HepG2 (cell line): ENCODE measurements around the gene DOC2A. TPM values are rescaled to one million over a fixed set of nuclear protein-coding genes. Genes with fewer than 3 reads are reported as not detected.

Source experiments
- ATAC-seq: fragments of 200-7000 bp; cut with Tn5 transposase; 3 replicates; pipeline ENCODE4 v1.9.1; 2020; ENCODE audit warnings: mild to moderate bottlenecking, moderate library complexity
- BruUV-seq: library from RNA; stranded (reverse); fragments of 400-500 nt; replicated peaks from 2 replicates; lab custom pipeline; 2021; lab: Mats Ljungman, UMichigan
- CTCF ChIA-PET: fragments of 300-600 bp; formaldehyde crosslinking; extraction: SDS; loops from one replicate; lab custom pipeline; 2021; ENCODE audit warnings: low total read pairs, inconsistent platforms, low intra/inter-chr PET ratio; lab: Yijun Ruan, JAX
- POLR2A ChIA-PET: fragments of 350-600 bp; sonication (Branson Sonifier 250); formaldehyde crosslinking; loops from one replicate; lab custom pipeline; 2020; ENCODE audit warnings: antibody characterized with exemption, inconsistent platforms; lab: Yijun Ruan, JAX
- DNase-seq: peaks from one replicate; pipeline ENCODE4 v3.0.0-alpha.2; 2015; ENCODE audit warnings: low spot score
- FAIRE-seq: peaks from 3 replicates; lab custom pipeline; 2011; peaks lifted over from hg19 to GRCh38; lab: Jason Lieb, UNC
- H2AFZ ChIP-seq: one replicate; pipeline ENCODE4 v1.6.1; 2011; ENCODE audit warnings: low read length, inconsistent platforms
- H3K27ac ChIP-seq: fragments of 300-600 bp; 3 replicates; pipeline ENCODE4 v1.8.0; 2011; ENCODE audit warnings: mixed run types, mild to moderate bottlenecking, mixed read lengths, low read length, inconsistent platforms; ENCODE audit not compliant: insufficient read depth; ENCODE audit errors: extremely low read length
- H3K27me3 ChIP-seq, 2 experiments: fragments of 200-600 bp in 1 of 2; 2 replicates in 1 of 2; 3 replicates in 1 of 2; pipeline versions ENCODE4 v1.6.0 to v1.8.0; 2011; ENCODE audit warnings: low read length in 2 of 2, mild to moderate bottlenecking in 2 of 2, moderate library complexity in 2 of 2, inconsistent platforms in 1 of 2; ENCODE audit not compliant: insufficient read depth in 2 of 2, control insufficient read depth in 1 of 2
- H3K36me3 ChIP-seq, 2 experiments: fragments of 200-600 bp in 1 of 2; replicated peaks in 1 of 2; 2 replicates in 1 of 2; 3 replicates in 1 of 2; pipeline versions ENCODE4 v1.5.1 to v1.8.0; 2011; ENCODE audit warnings: low read length in 2 of 2, inconsistent platforms in 1 of 2; ENCODE audit not compliant: insufficient read depth in 2 of 2, control insufficient read depth in 1 of 2
- H3K4me1 ChIP-seq: 2 replicates; pipeline ENCODE4 v1.5.1; 2012; ENCODE audit warnings: low read length, inconsistent platforms; ENCODE audit not compliant: insufficient read depth
- H3K4me2 ChIP-seq: 2 replicates; pipeline ENCODE4 v1.6.0; 2011; ENCODE audit warnings: low read depth, low read length, inconsistent platforms
- H3K4me3 ChIP-seq, 3 experiments: fragments of 200-600 bp in 1 of 3; sonication (generic), shearing (Covaris generic) in 1 of 3; replicated peaks in 1 of 3; 2 replicates each; pipeline ENCODE4 v1.5.1; 2011 to 2016; ENCODE audit warnings: low read length in 3 of 3, inconsistent platforms in 2 of 3, low read depth in 2 of 3, mild to moderate bottlenecking in 2 of 3, control low read depth in 1 of 3, mixed read lengths in 1 of 3; ENCODE audit not compliant: insufficient read depth in 1 of 3
- H3K79me2 ChIP-seq: one replicate; pipeline ENCODE4 v1.6.1; 2011; ENCODE audit warnings: low read length, inconsistent platforms; ENCODE audit not compliant: insufficient read depth
- H3K9ac ChIP-seq: 2 replicates; pipeline ENCODE4 v1.6.0; 2011; ENCODE audit warnings: mild to moderate bottlenecking, low read depth, low read length, inconsistent platforms; ENCODE audit not compliant: insufficient read depth
- H3K9me3 ChIP-seq: 2 replicates; pipeline ENCODE4 v1.5.1; 2012; ENCODE audit warnings: mild to moderate bottlenecking, low read length
- H4K20me1 ChIP-seq: 2 replicates; pipeline ENCODE4 v1.6.0; 2011; ENCODE audit warnings: inconsistent platforms, mild to moderate bottlenecking, low read length, moderate library complexity; ENCODE audit not compliant: insufficient read depth
- HDAC2 ChIP-seq: sonication (generic); formaldehyde crosslinking; IDR thresholded peaks from 2 replicates; pipeline ENCODE4 v1.4.0; 2020; ENCODE audit warnings: missing genetic modification reagents
- KLF15 ChIP-seq: sonication (generic); formaldehyde crosslinking; IDR thresholded peaks from 2 replicates; pipeline ENCODE4 v1.8.1; 2023; ENCODE audit warnings: borderline replicate concordance, mild to moderate bottlenecking, inconsistent platforms, missing genetic modification reagents, mixed read lengths
- PCBP1 ChIP-seq: fragments of 200-400 bp; formaldehyde crosslinking; IDR thresholded peaks from 2 replicates; pipeline ENCODE4 v1.6.1; 2017; ENCODE audit warnings: mild to moderate bottlenecking, low read depth, low read length, borderline replicate concordance
- WGBS: methylation state at CpG from one replicate; pipeline ENCODE4 v1.1.6; 2017; ENCODE audit warnings: low lambda C conversion rate; 5-methylcytosine and 5-hydroxymethylcytosine counted together
- in situ Hi-C: cut with HindIII; loops from 2 replicates; pipeline ENCODE4 v1.10.0; 2017; ENCODE audit warnings: low pct_unique_long_range_greater_than_20kb; ENCODE audit not compliant: extremely low pct_ligation_motif_present
- intact Hi-C: fragments of 100-400 bp; cut with micrococcal nuclease; formaldehyde crosslinking; loops from one replicate; pipeline ENCODE4 v1.10.0; 2022; ENCODE audit not compliant: unreplicated experiment
- polyA plus RNA-seq, 8 experiments: library from polyadenylated mRNA; depleted of rRNA in 3 of 8; stranded (reverse) in 7 of 8; unstranded in 1 of 8; fragments of >200 nt; fragmentation: Illumina TruSeq in 4 of 8; extraction: Trizol in 4 of 8; gene quantifications; 2 replicates each; pipeline versions ENCODE4 v1.2.1 to v1.2.3, GENCODE V29; 2011 to 2016; ENCODE audit warnings: low read depth in 4 of 8, missing spikeins in 1 of 8, mixed read lengths in 1 of 8; ENCODE audit not compliant: insufficient read depth in 1 of 8
- total RNA-seq, 5 experiments: library from RNA; depleted of rRNA; stranded (reverse); fragments of >200 nt; fragmentation: Illumina TruSeq; extraction: Trizol; gene quantifications; 2 replicates each; pipeline ENCODE4 v1.2.3, GENCODE V29; 2016; ENCODE audit warnings: low read depth in 1 of 5
- TF ChIP-seq, protein P1 (sequence below): sonication (generic); formaldehyde crosslinking; IDR thresholded peaks from 2 replicates; pipeline ENCODE4 v1.4.0; 2020; ENCODE audit warnings: missing genetic modification reagents

DOC2A gene
- total and polyA plus RNA-seq, 2 of the 13 experiments (the other 11 are each of a cell fraction or from before 2014, with no cell fraction given): 0.15 to 0.55 TPM

DNA sequence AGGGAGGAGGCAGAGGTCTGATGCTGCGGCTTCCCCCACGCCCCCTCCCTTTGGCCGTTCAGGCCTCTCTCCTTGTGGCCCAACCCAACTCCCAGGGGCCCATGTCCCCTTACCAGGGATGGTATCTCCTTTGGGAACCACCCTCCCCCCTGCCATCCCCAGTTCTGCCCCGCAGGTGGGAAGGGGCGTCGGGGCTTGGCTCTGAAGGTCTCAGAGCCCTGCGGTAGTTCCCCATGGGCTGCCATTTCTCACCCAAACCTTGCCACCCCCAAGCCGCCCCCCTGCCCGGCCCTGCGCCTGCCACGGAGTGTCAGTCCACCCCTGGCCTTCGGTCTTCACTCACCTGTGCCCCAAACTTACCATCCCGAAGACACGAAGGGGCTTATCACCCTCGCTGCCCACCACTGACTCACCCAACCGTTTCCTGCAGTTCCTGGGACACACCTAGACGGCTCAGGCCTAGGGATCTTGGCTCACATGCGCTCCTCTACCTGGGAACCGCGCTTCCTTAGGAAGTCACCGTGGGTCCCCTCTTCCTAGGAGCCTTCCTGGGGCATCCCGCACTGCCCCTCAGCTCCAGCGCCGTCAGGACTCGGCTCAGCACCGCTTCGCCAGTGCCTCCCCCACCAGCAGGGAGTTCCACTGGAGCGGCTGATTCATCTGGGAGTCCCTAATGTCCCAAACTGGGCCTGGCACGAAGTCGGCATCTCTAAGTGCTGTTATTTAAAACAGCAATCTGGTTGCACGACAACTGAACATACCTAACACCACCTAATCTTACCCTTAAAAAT is 1.1 kb upstream of the DOC2A start (continued):
- TF ChIP-seq KLF15: no peak
- TF ChIP-seq, all 625 proteins: peak for 5

DNA sequence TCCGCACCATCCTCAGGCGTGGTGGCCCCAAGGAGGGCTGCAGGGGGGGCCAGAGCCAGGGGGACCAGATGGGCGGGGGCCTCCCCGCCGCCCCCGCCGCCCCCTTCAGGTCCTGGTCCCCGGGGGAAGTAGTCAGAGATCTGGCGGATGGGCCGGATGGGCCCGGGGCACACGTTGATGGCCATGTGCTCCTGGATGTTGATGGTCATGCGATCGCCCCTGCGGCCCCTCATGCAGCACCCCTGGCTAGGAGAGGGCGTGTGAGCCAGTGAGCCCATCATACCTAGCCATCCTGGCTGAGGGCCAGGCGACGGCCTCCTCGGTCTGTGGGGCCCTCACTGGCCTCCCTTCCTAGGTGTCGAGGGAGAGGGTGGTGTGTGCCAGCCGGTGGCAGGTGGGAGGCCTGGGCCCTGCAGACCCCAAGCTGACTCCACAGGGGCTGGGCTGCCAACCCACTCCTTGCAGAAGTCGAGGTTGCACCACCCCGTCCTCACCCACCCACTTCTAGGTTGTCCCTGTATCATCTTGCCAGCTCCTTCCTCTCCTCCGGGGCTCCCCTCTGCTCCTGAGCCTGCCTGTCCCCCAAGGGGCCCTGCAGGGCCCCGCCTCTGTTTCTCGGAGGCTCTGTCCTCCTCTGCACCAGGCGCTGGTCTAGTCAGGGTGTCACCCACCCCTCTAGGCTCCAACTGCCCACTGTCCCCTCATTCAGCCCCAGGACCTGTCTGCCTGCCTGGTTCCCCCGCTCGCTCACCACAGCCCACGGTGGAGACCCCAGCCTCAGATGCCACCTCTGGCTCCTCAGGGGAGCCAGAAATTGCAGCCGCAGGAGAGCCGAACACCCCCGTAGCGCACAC is 610 bp downstream of the DOC2A start:
- in situ Hi-C loops: loop anchor here (10.0 kb wide), 1 partner anchor 145 kb away; the partner anchor contains the start of gene CDIPT
- intact Hi-C loops: no loop called here
- ChIA-PET POLR2A (interaction anchor here (1.1 to 1.7 kb wide), 3 partner anchors 22 to 55 kb away, joined by 4 to 6 read pairs (median 5); partner anchors contain the start of genes ALDOA and TAOK2), CTCF (no interaction called here)
- Histone ChIP-seq H3K4me1 (peaks cover 31% of the 10 kb centered on the region), H3K4me3 (peak overlapping the region; percentile 42 to 69 (median 48); a peak in 4 of 6 replicates), H4K20me1 (no peaks in the 10 kb centered on the region), H3K27me3 (peaks cover 10 to 31% of the 10 kb centered on the region in 2 experiments; a peak in 4 of 5 replicates), H3K4me2 (peak overlapping the region; percentile 63), H3K79me2 (no peaks in the 10 kb centered on the region), H3K9ac (no peak overlapping the region), H3K9me3 (no peaks in the 10 kb centered on the region), H3K27ac (no peak overlapping the region), H2AFZ (no peak overlapping the region), H3K36me3 (no peaks in the 10 kb centered on the region)
- 42% methylated on average over 23 of the region's 34 CpGs for WGBS
- FAIRE-seq: no peak
- no peak for DNase-seq
- no TSS peak for BruUV-seq
- TF ChIP-seq, protein P1, sequence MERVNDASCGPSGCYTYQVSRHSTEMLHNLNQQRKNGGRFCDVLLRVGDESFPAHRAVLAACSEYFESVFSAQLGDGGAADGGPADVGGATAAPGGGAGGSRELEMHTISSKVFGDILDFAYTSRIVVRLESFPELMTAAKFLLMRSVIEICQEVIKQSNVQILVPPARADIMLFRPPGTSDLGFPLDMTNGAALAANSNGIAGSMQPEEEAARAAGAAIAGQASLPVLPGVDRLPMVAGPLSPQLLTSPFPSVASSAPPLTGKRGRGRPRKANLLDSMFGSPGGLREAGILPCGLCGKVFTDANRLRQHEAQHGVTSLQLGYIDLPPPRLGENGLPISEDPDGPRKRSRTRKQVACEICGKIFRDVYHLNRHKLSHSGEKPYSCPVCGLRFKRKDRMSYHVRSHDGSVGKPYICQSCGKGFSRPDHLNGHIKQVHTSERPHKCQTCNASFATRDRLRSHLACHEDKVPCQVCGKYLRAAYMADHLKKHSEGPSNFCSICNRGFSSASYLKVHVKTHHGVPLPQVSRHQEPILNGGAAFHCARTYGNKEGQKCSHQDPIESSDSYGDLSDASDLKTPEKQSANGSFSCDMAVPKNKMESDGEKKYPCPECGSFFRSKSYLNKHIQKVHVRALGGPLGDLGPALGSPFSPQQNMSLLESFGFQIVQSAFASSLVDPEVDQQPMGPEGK (CRISPR knock-in tag): 0 out of 2 replicates have a peak, but pooled peaks have one; percentile 7
- no peak for TF ChIP-seq HDAC2 (CRISPR knock-in tag)
- 0 out of 2 replicates have a peak, but pooled peaks have one; percentile 11 for TF ChIP-seq PCBP1
- peak; percentile 5 for ATAC-seq
